Calu3 (cell line): ENCODE results near the gene SEPTIN7. TPM values are rescaled to one million over a fixed set of nuclear protein-coding genes. Genes with fewer than 3 reads are reported as not detected.

Experiments
- BruUV-seq: library from RNA; stranded (reverse); fragments of 400-500 nt; replicated peaks from 2 replicates; lab custom pipeline; 2021; lab: Mats Ljungman, UMichigan
- CTCF ChIA-PET: fragments of 300-600 bp; sonication (Branson Sonifier 250); formaldehyde crosslinking; loops from one replicate; lab custom pipeline; 2022; ENCODE audit warnings: antibody characterized with exemption; lab: Charles Lee
- DNase-seq: peaks from one replicate; pipeline ENCODE4 v3.0.0; 2022
- H3K27ac Mint-ChIP-seq: one replicate; pipeline ENCODE4 v1.8.0; 2022; ENCODE audit warnings: mixed read lengths; ENCODE audit not compliant: unreplicated experiment
- H3K27me3 Mint-ChIP-seq: one replicate; pipeline ENCODE4 v1.8.0; 2022; ENCODE audit warnings: mixed read lengths; ENCODE audit not compliant: unreplicated experiment
- H3K36me3 Mint-ChIP-seq: one replicate; pipeline ENCODE4 v1.8.0; 2022; ENCODE audit warnings: mild to moderate bottlenecking, moderate library complexity, mixed read lengths; ENCODE audit not compliant: insufficient read depth, unreplicated experiment
- H3K4me1 Mint-ChIP-seq: one replicate; pipeline ENCODE4 v1.8.0; 2022; ENCODE audit warnings: mild to moderate bottlenecking, low read depth, mixed read lengths; ENCODE audit not compliant: unreplicated experiment
- H3K4me3 Mint-ChIP-seq: one replicate; pipeline ENCODE4 v1.8.0; 2022; ENCODE audit warnings: mild to moderate bottlenecking, low read depth, moderate library complexity, mixed read lengths; ENCODE audit not compliant: unreplicated experiment
- H3K9me3 Mint-ChIP-seq: one replicate; pipeline ENCODE4 v1.8.0; 2022; ENCODE audit warnings: low read depth, mixed read lengths; ENCODE audit not compliant: unreplicated experiment
- CTCF ChIP-seq: fragments of 200-600 bp; IDR thresholded peaks from one replicate; pipeline ENCODE4 v1.8.0; 2022; ENCODE audit warnings: antibody characterized with exemption; ENCODE audit not compliant: unreplicated experiment
- intact Hi-C: fragments of 100-400 bp; cut with micrococcal nuclease; formaldehyde crosslinking; loops from one replicate; pipeline ENCODE4 v1.10.0; 2022; ENCODE audit not compliant: unreplicated experiment
- total RNA-seq: library from RNA; stranded (reverse); gene quantifications from 2 replicates; pipeline ENCODE4 v1.2.3, GENCODE V29; 2022

The SEPTIN7 gene
- total RNA-seq, 1 experiment from 2014 or later: 308 TPM

- peak overlapping the region; percentile 88 for H3K4me3 Mint-ChIP-seq
- H3K36me3 Mint-ChIP-seq: peaks cover 32% of the 10 kb centered on the region
- peaks cover 29% of the 10 kb centered on the region for H3K4me1 Mint-ChIP-seq
- no peak for TF ChIP-seq CTCF
- CTCF ChIA-PET: interaction anchor here (0.8 to 3.0 kb wide), 9 partner anchors 16 to 105 kb away, joined by 3 to 16 read pairs (median 4); partner anchors contain the start of gene HERPUD2
- BruUV-seq: TSS peak; percentile 89
- intact Hi-C loops: no loop called here
- H3K9me3 Mint-ChIP-seq: no peaks in the 10 kb centered on the region
- H3K27me3 Mint-ChIP-seq: no peaks in the 10 kb centered on the region
- DNase-seq: peak; percentile 94
- H3K27ac Mint-ChIP-seq: peak overlapping the region; percentile 66
Measured at GRCh38 chr7:35799846-35800717, 775 bp upstream of the SEPTIN7 start.

GRCh38 chr7:35801392-35802101, 690 bp downstream of the SEPTIN7 start:
- H3K36me3 Mint-ChIP-seq: peaks cover 32% of the 10 kb centered on the region
- H3K27me3 Mint-ChIP-seq: no peaks in the 10 kb centered on the region
- TF ChIP-seq CTCF: peak; percentile 71
- intact Hi-C loops: loop anchor here (1.0 kb wide), 1 partner anchor 92 kb away; no protein-coding TSS in a partner anchor
- BruUV-seq: no TSS peak
- peak overlapping the region; percentile 66 for H3K27ac Mint-ChIP-seq
- peak; percentile 79 for DNase-seq
- H3K4me1 Mint-ChIP-seq: peaks cover 43% of the 10 kb centered on the region
- no peaks in the 10 kb centered on the region for H3K9me3 Mint-ChIP-seq
- CTCF ChIA-PET: interaction anchor here (0.8 to 3.0 kb wide), 7 partner anchors 15 to 107 kb away, joined by 3 to 16 read pairs (median 4); partner anchors contain the start of gene HERPUD2
- H3K4me3 Mint-ChIP-seq: peak overlapping the region; percentile 88

GRCh38 chr7:35802102-35802466, 1.2 kb downstream of the SEPTIN7 start:
- peak overlapping the region; percentile 88 for H3K4me3 Mint-ChIP-seq
- H3K27ac Mint-ChIP-seq: peak overlapping the region; percentile 66
- CTCF ChIA-PET: interaction anchor here (1.0 to 3.0 kb wide), 2 partner anchors 10 to 92 kb away, joined by 6 to 16 read pairs; no protein-coding TSS in a partner anchor

More at GRCh38 chr7:35802102-35802466, 1.2 kb downstream of the SEPTIN7 start:
- Mint-ChIP-seq H3K4me1 (peaks cover 46% of the 10 kb centered on the region), H3K27me3 (no peaks in the 10 kb centered on the region), H3K9me3 (no peaks in the 10 kb centered on the region), H3K36me3 (peaks cover 32% of the 10 kb centered on the region)
- no peak for TF ChIP-seq CTCF
- intact Hi-C loops: loop anchor here (1.0 kb wide), 1 partner anchor 93 kb away; no protein-coding TSS in a partner anchor
- no TSS peak for BruUV-seq
- DNase-seq: no peak
